Epithelial cell of esophagus (primary cell): Measurements from ENCODE around the gene RNF126.

ENCODE experiments used
- DNase-seq: peaks from one replicate; pipeline ENCODE4 v3.0.0; 2010; ENCODE audit warnings: low read depth
- H3K4me3 ChIP-seq: 2 replicates; pipeline ENCODE4 v1.5.1; 2011; ENCODE audit warnings: mild to moderate bottlenecking, low read length, control low read depth
- CTCF ChIP-seq: IDR thresholded peaks from 2 replicates; pipeline ENCODE4 v1.5.1; 2011; ENCODE audit warnings: low read depth, mild to moderate bottlenecking, low read length, control low read depth, inconsistent platforms; ENCODE audit not compliant: insufficient read depth; ENCODE audit errors: missing control alignments

RNF126 gene

DNA sequence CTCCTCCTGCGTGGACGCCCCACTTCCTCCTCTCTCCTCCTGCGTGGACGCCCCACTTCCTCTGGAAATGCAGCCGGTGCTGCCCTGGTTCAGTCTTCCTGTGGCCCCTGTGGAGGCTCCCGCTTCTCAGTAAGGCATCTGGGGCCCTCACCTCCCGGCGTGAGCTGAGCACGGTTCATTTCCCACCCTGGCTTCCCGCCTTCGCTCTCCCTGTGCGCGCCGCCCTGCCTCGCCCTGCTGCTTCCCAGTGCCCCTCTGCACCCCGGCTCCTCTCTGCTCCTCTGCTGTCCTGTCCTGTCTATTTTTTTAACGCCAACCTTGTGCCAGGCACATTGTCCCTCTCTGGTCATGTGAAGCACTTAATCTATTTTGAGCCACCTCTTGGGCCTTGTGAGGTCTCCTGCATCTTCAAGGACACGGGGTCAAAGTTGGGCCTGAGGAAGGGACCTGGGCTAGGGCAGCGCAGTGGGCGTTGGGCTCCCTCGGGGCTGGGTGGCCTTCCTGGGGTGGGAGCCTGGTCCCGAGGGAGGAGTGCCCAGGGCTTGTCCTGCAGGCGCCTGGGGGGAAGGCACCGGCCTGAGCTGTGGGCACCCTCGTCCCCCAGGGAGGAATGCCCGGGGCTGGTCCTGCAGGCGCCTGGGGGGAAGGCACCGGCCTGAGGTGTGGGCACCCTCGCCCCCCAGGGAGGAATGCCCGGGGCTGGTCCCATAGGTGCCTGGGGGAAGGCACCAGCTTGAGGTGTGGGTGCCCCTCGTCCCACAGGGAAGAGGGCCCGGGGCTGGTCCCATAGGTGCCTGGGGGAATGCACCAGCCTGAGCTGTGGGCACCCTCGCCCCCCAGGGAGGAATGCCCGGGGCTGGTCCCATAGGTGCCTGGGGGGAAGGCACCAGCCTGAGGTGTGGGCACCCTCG lies 60.4 kb downstream of the RNF126 start:
- TF ChIP-seq CTCF = no peak
- H3K4me3 ChIP-seq = no peak overlapping the region
- no peak for DNase-seq

DNA sequence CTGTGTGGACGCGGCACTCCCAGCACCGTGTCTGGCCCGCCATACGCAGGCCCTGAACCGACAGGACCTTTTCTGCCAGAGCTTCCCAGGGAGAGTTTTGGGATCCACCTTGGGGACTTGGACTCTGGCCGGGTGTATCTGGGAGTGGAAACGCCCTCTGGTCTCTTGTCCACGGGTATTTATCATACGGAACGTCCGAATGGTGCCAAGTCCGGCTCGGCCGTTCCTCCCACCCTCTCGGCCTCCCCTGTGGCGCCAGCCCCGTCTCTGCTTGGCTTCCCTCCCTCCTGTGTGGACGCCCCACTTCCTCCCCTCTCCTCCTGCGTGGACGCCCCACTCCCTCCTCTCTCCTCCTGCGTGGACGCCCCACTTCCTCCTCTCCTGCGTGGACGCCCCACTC lies 61.2 kb downstream of the RNF126 start:
- no peak overlapping the region for H3K4me3 ChIP-seq
- TF ChIP-seq CTCF = no peak
- no peak for DNase-seq

- TF ChIP-seq CTCF = no peak
- no peak overlapping the region for H3K4me3 ChIP-seq
- DNase-seq = no peak
These were observed 61.7 kb downstream of the RNF126 start for GRCh38 chr19:601310-601709.
